Activated CD8-positive, alpha-beta memory T cell treated with anti-CD3 and anti-CD28 coated beads for 48 hours (primary cell): ENCODE measurements around the gene CD4.
A peak's percentile ranks its signal among the peaks of the same experiment; 100 is the strongest.
"Not testable (repeated sequence)": the region's sequence is repeated elsewhere in the genome, so short reads cannot be mapped to it uniquely, and the experiment has no call there.

Experiments used
- DNase-seq, 3 experiments: peaks; one replicate each; pipeline ENCODE4 v3.0.0-alpha.2; 2020; ENCODE audit warnings: low read depth in 2 of 3, low spot score in 2 of 3

CD4 gene

GRCh38 chr12:6788972-6789924 lies at the start of gene CD4:
TSS of gene CD4 (plus strand) at chr12:6789528. CDS start at chr12:6800139, 10,611 bp downstream.
- DNase-seq = no peak

- not testable (repeated sequence) for DNase-seq
Observed at GRCh38 chr12:6742080-6742479, 47.2 kb upstream of the CD4 start.

- DNase-seq = no peak
Observed at GRCh38 chr12:6742834-6743233, 46.5 kb upstream of the CD4 start.

GRCh38 chr12:6743300-6743699 lies 46.0 kb upstream of the CD4 start:
- DNase-seq = not testable (repeated sequence)

DNA sequence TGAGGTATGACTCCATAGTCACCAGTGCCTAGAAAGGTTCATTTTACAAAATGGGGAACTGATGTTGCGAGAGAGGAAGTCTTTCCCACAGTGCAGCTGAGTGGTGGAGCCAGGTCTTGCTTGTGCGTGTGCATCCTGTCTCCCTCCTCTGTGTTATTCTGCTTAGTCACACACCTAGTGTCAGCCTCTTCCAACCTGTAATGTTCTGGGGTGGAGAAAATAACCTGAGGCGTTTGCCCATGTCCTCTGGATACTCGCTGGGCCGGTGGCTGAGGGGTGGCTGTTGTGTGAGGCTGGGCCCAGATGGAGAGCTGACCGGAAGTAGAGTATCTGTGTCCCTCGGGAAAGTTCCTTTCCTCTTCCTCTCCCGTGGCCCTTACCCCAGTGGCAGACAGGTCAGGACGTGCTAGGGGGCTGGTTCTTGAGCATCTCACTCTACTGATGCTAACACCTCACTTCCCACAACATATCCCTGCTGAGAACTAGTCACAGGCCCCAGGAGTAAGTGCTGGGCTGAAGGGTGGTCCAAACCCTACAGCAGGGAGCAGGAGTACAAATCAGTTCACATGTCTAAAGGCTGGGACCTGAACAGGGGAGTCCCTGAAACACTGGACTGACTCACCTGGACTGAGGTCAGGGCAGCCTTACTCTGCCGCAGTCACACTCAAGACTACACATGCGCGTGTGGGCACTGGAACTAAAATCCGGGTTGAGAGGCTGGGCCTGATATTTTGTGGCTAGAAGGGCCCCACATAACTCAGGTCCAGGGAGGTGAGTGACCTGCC lies 43.4 kb upstream of the CD4 start:
- no peak for DNase-seq

DNA sequence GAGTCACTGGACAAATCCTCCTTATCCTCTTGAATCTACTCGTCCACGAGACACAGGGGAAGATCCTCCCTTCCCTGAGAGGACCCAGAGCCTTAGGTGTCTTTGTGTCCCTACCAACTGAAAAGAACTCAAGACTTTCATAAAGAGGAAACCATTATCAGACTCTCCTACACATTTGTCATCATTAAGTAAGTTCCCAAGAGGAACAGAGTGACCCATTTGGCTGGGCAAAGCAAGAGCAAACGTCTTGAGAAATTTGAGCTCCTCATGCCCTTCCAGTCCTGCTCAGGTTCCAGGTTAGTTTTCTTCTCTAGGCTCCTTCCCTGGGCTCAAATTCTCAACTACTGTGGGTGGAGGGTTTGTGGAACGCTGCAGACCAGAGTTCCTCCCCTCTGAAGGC lies 42.1 kb upstream of the CD4 start:
- no peak for DNase-seq

DNA sequence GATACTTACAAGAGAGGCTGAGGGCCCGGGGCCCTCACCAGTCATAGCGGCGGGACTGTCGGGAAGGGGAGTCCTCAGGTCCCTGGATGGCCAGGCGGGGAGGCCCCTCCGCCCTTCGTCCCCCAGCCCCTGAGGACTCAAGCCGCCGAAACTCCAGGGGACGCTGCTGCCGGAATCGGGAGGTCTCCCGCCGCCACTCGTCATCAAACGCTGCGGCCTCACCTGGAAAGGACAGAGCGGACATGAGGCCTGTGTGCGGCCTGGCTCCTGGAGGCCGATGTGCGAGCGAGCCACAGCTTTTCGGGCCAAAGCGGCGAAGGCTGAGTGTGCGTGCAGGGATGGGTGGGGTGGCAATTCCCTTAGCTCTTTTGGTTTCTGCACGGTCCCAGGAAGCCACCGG lies 40.6 kb upstream of the CD4 start:
- DNase-seq = no peak

DNA sequence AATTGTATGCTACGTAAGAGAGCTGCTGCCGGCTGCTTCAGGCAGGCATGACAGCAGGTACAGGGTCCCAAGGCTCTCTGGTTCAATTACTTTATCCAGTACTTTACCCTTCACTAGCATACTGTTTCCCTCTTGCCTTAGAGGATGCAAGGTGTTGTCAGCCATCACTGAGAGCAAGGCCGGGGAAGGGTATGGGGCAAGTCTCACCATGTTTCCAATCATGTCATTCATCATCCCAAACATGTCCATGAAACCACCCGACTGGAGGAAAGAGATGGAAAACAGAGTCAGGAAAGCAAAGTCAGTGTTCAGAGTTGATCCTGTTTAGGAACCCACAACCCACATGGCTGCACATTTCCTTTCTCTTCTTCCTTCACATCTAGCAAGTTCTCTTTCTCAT lies 38.8 kb upstream of the CD4 start:
- no peak for DNase-seq

- DNase-seq = no peak
Observed at GRCh38 chr12:6751767-6752166, 37.6 kb upstream of the CD4 start.

- no peak for DNase-seq
Observed at GRCh38 chr12:6752167-6752920, 37.0 kb upstream of the CD4 start.

- DNase-seq = peak; percentile 93 to 96 (median 96)
Observed at GRCh38 chr12:6752921-6753771, 36.2 kb upstream of the CD4 start, which contains the start of gene MLF2. TSS of gene MLF2 (minus strand) at chr12:6753141. CDS start at chr12:6752334, 807 bp downstream.

DNA sequence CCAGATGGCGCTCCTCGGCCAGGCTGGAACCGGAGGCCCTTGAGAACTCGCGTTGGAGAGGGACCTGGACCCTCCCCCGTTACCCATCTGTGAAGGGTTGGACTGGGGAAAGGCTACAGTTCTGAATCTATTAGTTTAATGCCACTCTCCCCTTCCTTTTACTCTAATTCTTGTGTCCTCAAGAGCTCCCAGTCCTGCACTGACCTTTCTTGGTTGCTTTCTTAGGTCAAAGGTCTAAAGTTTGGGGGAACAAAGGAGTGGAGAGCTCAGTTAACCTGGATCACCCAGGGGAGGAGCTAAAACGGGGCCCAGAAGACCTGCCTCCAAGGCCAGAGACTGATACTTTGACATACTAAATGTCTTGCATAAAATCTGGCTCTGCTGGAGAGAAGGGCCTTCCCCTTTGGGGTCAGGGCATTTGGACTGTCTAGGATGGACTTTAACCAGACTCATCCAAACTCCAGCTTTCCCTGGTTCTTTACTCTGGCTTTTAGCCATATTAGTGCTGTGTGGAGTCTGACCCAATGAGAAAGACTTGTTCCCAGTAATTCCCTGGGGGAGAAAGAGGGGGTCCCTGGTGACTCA lies 35.5 kb upstream of the CD4 start:
- no peak for DNase-seq

DNA sequence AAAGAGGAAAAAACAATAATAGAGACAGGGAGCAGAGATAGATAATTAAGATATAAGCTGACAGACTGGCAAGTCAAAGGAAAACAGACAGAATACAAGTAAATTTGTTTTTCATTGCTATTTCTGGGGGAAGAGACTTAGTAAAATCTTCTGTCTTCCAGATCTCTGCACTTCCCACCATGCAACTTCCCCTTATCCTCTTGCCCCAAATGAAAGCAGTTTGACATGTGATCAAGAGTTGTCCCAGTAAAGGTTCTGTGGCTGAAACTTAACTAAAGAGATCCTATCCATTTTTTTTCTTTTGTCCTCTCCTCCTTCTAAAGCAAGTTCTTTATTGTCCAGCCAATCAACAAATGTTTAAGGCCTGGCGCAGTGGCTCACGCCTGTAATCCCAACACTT lies 34.9 kb upstream of the CD4 start:
- no peak for DNase-seq

- DNase-seq = no peak
Observed at GRCh38 chr12:6757028-6757690, 32.2 kb upstream of the CD4 start.

GRCh38 chr12:6758506-6759095 lies 30.7 kb upstream of the CD4 start:
- no peak for DNase-seq

GRCh38 chr12:6759741-6760140 lies 29.6 kb upstream of the CD4 start:
- DNase-seq = no peak

DNA sequence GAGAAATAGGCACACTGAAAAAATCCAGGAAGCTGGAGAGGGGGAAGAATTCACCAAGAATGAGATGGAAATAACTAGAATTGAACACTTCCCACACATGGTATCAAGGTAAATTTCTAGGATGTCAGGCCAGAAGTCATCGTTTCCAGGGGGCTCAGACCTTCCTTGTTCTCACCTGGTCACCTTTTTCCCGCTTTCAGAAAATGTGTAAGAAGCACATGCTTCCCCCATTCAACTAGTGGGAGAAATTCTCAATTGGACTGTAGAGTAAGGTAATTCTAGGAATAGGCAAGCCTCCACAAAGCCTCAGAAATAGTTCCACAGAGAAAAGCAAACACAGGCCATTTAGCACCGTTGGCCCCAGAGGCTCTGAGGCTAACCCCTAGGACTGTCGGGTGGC lies 25.9 kb upstream of the CD4 start:
- no peak for DNase-seq

DNA sequence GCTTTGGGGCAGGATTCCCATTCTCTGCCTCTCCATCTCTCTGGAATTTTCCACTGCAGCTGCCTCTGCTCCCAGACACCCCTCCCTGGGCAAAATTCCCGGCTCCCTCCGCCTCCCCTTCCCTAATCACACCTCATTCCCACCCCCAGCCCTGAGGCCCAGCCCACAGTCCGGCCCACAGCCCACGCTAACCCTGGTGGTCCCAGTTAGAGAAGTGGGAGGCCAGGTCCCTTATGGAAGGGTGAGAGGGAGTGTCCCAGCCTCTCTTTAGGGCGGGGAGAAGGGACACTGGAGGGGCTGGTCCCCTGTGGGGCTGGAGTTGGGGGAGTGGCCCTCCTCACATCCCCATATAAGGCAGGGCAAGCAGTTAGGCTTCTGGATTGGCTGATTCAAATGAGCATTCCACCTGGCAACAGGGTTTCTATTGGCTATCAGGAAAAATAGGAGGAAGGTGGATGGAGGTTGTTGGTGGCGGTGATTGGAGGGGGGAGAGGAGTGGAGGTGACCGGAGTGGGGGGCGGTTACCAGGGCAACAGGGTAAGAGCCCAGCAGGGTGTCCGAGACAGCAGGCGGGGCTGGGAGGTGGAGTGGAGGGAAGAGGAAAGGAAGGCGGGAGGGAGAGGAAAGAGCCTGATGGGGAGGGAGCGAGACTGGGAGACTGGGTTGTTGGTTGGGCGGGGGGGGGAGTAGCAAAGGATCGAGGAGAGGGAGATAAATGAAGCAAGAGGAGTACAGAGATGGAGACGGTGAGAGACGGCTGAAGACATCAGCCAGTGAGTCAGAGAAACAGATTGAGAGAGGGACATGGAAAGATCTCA lies 25.1 kb upstream of the CD4 start:
- DNase-seq = no peak
